ENCODE data around the gene EDEM2. TPM values are rescaled to one million over a fixed set of nuclear protein-coding genes. Genes with fewer than 3 reads are reported as not detected.

The EDEM2 gene
- total and polyA plus RNA-seq, 2 of the 13 experiments (the other 11 are each of a cell fraction or from before 2014, with no cell fraction given) = 33.1 to 46.9 TPM

DNA sequence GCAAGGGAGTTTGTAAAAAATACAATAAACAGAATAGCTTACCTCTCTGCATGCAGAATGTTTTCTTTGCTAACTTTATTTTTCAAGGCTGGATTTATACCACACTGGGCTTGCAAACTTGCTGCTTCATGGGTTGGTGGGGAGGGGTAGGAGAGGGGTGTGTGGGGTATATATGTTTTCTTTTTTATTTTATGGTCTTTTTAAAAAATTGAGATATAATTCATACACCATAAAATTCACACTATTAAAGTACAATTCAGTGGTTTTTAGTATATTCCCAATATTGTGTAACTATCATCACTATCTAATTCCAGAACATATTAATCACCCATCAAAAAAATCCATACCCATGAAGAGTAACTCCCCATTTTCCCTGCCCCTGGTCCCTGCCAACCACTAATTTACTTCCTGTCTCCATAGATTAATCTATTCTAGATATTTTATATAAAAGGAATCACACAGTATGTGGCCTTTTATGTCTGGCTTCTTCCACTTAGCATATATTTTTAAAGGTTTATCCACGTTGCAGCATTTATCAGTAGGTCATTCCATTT is 40.2 kb downstream of the EDEM2 start:
- no peak for ATAC-seq

DNA sequence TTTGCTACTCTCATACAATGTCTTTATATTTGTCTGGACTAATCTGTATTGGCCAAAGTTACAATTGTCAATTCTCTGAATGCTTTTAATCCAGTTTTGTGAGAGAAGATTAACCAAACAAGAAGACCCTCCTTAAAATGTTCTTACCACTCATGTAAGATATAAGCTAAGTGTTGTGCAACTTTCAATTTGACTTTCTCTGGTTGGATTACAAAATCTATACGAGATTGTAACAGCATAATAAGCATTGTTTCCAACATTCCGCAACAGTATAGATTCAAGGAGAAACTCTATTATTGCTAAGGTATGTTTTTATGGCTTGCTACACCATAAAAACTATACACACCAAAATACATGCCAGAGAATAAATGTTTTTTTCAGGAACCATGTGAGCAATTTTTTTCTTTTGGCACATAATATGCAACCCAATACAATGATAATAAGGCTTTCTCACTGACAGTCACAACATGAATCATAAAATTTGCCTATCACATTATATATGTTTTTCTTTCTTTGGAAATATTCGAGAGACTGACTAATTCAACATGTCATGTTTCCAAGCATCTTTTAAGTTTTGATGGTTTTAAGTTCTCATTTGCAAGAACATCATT is 42.3 kb downstream of the EDEM2 start:
- DNase-seq (ENCODE audit: low spot score) (no peak), FAIRE-seq (no peak), ATAC-seq (no peak)
- no peak overlapping the region for H3K4me2 ChIP-seq (ENCODE audit: low read depth, low read length)
- WGBS (ENCODE audit: low lambda C conversion rate) = 32% methylated on average over 3 of the region's 3 CpGs
- no peaks in the 10 kb centered on the region for H3K79me2 ChIP-seq (ENCODE audit: insufficient read depth, low read length)
- H3K4me3 ChIP-seq (replicated peaks in 1 of 3; ENCODE audit: insufficient read depth in 1 of 3, low read depth in 2 of 3, low read length in 3 of 3) = no peak overlapping the region
- H3K9me3 ChIP-seq (ENCODE audit: low read length) = no peaks in the 10 kb centered on the region
- H3K4me1 ChIP-seq (ENCODE audit: insufficient read depth, low read length) = no peaks in the 10 kb centered on the region
- H2AFZ ChIP-seq (ENCODE audit: low read length) = no peak overlapping the region
- BruUV-seq (replicated peaks) = no TSS peak
- intact Hi-C loops (cut with micrococcal nuclease; ENCODE audit: unreplicated experiment) = no loop called here
- ChIA-PET POLR2A (no interaction called here), CTCF (ENCODE audit: low intra/inter-chr PET ratio, low total read pairs) (no interaction called here)
- no peaks in the 10 kb centered on the region for H4K20me1 ChIP-seq (ENCODE audit: insufficient read depth, low read length)
- no peaks in the 10 kb centered on the region for H3K27me3 ChIP-seq (ENCODE audit: control insufficient read depth in 1 of 2, insufficient read depth in 2 of 2, low read length in 2 of 2)
- in situ Hi-C loops (cut with HindIII; ENCODE audit: extremely low pct_ligation_motif_present, low pct_unique_long_range_greater_than_20kb) = no loop called here
- H3K27ac ChIP-seq (ENCODE audit: extremely low read length, insufficient read depth, low read length) = no peak overlapping the region
- no peaks in the 10 kb centered on the region for H3K36me3 ChIP-seq (replicated peaks in 1 of 2; ENCODE audit: control insufficient read depth in 1 of 2, insufficient read depth in 2 of 2, low read length in 2 of 2)
- H3K9ac ChIP-seq (ENCODE audit: insufficient read depth, low read depth, low read length) = no peak overlapping the region
- no peak for TF ChIP-seq ZNF264 (CRISPR knock-in tag; IDR thresholded peaks at IDR 0.05)
- TF ChIP-seq, protein P1, sequence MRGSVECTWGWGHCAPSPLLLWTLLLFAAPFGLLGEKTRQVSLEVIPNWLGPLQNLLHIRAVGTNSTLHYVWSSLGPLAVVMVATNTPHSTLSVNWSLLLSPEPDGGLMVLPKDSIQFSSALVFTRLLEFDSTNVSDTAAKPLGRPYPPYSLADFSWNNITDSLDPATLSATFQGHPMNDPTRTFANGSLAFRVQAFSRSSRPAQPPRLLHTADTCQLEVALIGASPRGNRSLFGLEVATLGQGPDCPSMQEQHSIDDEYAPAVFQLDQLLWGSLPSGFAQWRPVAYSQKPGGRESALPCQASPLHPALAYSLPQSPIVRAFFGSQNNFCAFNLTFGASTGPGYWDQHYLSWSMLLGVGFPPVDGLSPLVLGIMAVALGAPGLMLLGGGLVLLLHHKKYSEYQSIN (CRISPR knock-in tag; IDR thresholded peaks at IDR 0.05; ENCODE audit: borderline replicate concordance) = no peak
- peak; percentile 77 for TF ChIP-seq CEBPB (IDR thresholded peaks at IDR 0.05; ENCODE audit: borderline replicate concordance, low read depth, low read length)

More for the DNA sequence above, 40.2 kb downstream of the EDEM2 start:
- H3K4me1 ChIP-seq (ENCODE audit: insufficient read depth, low read length) = no peaks in the 10 kb centered on the region
- no peaks in the 10 kb centered on the region for H3K36me3 ChIP-seq (replicated peaks in 1 of 2; ENCODE audit: control insufficient read depth in 1 of 2, insufficient read depth in 2 of 2, low read length in 2 of 2)
- H3K27me3 ChIP-seq (ENCODE audit: control insufficient read depth in 1 of 2, insufficient read depth in 2 of 2, low read length in 2 of 2) = no peaks in the 10 kb centered on the region
- in situ Hi-C loops (cut with HindIII; ENCODE audit: extremely low pct_ligation_motif_present, low pct_unique_long_range_greater_than_20kb) = no loop called here
- no peak for FAIRE-seq
- H3K4me2 ChIP-seq (ENCODE audit: low read depth, low read length) = no peak overlapping the region
- WGBS (ENCODE audit: low lambda C conversion rate) = 63% methylated on average over 1 of the region's 1 CpG
- ChIA-PET CTCF (ENCODE audit: low intra/inter-chr PET ratio, low total read pairs) (no interaction called here), POLR2A (no interaction called here)
- DNase-seq (ENCODE audit: low spot score) = no peak
- H3K9me3 ChIP-seq (ENCODE audit: low read length) = no peaks in the 10 kb centered on the region
- H4K20me1 ChIP-seq (ENCODE audit: insufficient read depth, low read length) = no peaks in the 10 kb centered on the region
- H3K4me3 ChIP-seq (replicated peaks in 1 of 3; ENCODE audit: insufficient read depth in 1 of 3, low read depth in 2 of 3, low read length in 3 of 3) = no peak overlapping the region
- no peaks in the 10 kb centered on the region for H3K79me2 ChIP-seq (ENCODE audit: insufficient read depth, low read length)
- H2AFZ ChIP-seq (ENCODE audit: low read length) = no peak overlapping the region
- intact Hi-C loops (cut with micrococcal nuclease; ENCODE audit: unreplicated experiment) = no loop called here
- H3K9ac ChIP-seq (ENCODE audit: insufficient read depth, low read depth, low read length) = no peak overlapping the region
- TF ChIP-seq HNRNPK (IDR thresholded peaks at IDR 0.05; ENCODE audit: low read depth, low read length, poor library complexity, severe bottlenecking) = peak; percentile 98
- TF ChIP-seq, protein P2, sequence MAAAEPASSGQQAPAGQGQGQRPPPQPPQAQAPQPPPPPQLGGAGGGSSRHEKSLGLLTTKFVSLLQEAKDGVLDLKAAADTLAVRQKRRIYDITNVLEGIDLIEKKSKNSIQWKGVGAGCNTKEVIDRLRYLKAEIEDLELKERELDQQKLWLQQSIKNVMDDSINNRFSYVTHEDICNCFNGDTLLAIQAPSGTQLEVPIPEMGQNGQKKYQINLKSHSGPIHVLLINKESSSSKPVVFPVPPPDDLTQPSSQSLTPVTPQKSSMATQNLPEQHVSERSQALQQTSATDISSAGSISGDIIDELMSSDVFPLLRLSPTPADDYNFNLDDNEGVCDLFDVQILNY (CRISPR knock-in tag; conservative IDR thresholded peaks at IDR 0.05) = no peak
- no TSS peak for BruUV-seq (replicated peaks)
- H3K27ac ChIP-seq (ENCODE audit: extremely low read length, insufficient read depth, low read length) = no peak overlapping the region

Measured in HepG2 (cell line).